Cardiac fibroblast (primary cell): ENCODE results near the gene CSH2.
A peak's percentile ranks its signal among the peaks of the same experiment; 100 is the strongest.

ENCODE experiments used
- DNase-seq, 2 donors: peaks; one replicate each; pipeline versions ENCODE4 v3.0.0 to v3.0.0-alpha.2; 2010; ENCODE audit warnings: low read depth in 2 of 2
- H3K4me3 ChIP-seq, 2 donors: replicated peaks in 1 of 2; 1 replicate in 1 of 2; 2 replicates in 1 of 2; pipeline ENCODE4 v1.5.1; 2011; ENCODE audit warnings: low read depth in 2 of 2, low read length in 2 of 2, mild to moderate bottlenecking in 2 of 2, moderate library complexity in 1 of 2
- TF ChIP-seq, protein P1 (sequence below): IDR thresholded peaks from one replicate; pipeline ENCODE4 v1.5.1; 2011; ENCODE audit warnings: low read depth, mild to moderate bottlenecking, low read length, inconsistent platforms

CSH2 gene

DNA sequence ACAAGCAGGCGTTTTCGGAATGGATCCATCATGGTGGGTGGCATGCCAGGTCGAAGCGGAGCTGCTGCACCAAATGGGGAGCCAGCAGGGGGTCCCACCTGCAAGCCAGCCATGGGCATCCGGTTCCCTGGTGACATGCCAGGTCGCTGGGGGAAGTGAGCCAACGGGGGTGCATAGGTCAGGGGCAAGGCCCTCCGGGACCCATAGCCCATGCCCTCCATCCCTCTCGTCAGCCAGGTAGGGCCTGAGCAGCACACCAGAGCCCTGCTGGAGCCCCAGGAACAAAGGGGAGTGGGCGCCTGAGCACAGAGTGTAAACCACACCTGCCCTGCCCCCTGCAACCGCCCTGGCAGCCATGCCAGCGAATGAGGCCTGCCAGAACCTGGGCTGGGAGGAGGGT, 36.0 kb downstream of the CSH2 start:
- H3K4me3 ChIP-seq = no peak overlapping the region
- DNase-seq = no peak
- TF ChIP-seq, protein P1, sequence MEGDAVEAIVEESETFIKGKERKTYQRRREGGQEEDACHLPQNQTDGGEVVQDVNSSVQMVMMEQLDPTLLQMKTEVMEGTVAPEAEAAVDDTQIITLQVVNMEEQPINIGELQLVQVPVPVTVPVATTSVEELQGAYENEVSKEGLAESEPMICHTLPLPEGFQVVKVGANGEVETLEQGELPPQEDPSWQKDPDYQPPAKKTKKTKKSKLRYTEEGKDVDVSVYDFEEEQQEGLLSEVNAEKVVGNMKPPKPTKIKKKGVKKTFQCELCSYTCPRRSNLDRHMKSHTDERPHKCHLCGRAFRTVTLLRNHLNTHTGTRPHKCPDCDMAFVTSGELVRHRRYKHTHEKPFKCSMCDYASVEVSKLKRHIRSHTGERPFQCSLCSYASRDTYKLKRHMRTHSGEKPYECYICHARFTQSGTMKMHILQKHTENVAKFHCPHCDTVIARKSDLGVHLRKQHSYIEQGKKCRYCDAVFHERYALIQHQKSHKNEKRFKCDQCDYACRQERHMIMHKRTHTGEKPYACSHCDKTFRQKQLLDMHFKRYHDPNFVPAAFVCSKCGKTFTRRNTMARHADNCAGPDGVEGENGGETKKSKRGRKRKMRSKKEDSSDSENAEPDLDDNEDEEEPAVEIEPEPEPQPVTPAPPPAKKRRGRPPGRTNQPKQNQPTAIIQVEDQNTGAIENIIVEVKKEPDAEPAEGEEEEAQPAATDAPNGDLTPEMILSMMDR = no peak

DNA sequence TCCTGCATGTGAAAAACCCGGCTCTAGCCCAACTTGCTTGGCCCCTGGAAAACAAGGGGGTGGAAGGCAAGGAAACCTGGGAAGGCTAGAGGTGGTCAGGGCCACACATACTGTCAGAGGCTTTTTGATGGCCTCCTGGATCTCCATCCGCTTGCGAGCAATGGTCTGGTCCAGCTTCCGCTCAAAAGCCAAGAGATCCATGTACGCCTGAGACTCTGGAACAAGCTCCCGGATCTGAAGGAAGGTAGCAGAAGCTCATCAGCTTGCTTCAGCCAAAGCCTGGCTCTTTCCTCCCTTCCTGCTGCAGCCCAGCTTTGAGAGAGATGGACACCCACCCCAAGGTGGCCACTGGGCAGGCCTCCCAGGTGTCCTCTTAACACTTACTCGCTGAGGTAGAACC, 36.7 kb downstream of the CSH2 start:
- no peak for DNase-seq
- no peak overlapping the region for H3K4me3 ChIP-seq
- TF ChIP-seq, protein P1 = no peak

DNA sequence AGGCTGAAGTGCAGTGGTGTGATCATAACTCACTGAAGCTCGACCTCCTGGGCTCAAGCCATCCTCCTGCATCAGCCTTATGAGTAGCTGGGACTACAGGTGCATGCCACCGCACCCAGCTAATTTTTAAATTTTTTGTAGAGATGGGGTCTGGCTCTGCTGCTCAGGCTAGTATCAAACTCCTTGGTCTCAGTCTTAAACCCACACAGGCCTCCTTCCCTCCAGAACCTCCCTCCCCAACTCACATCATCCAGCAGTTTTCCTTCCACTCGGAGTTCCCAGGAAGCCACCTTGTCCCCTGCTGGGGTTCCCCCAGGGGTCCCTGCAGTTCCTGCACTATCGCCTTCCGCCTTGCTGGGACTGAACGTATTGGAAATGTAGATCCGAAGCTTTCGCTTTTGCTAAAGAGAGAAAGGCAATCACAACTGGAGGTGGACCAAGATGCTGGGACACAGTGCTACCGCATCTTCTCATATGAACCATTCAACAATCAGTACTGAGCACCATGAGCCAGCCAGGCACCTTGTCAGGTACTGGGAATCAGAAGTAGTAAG, 38.2 kb downstream of the CSH2 start:
- DNase-seq = no peak
- H3K4me3 ChIP-seq = no peak overlapping the region
- TF ChIP-seq, protein P1 = no peak

DNA sequence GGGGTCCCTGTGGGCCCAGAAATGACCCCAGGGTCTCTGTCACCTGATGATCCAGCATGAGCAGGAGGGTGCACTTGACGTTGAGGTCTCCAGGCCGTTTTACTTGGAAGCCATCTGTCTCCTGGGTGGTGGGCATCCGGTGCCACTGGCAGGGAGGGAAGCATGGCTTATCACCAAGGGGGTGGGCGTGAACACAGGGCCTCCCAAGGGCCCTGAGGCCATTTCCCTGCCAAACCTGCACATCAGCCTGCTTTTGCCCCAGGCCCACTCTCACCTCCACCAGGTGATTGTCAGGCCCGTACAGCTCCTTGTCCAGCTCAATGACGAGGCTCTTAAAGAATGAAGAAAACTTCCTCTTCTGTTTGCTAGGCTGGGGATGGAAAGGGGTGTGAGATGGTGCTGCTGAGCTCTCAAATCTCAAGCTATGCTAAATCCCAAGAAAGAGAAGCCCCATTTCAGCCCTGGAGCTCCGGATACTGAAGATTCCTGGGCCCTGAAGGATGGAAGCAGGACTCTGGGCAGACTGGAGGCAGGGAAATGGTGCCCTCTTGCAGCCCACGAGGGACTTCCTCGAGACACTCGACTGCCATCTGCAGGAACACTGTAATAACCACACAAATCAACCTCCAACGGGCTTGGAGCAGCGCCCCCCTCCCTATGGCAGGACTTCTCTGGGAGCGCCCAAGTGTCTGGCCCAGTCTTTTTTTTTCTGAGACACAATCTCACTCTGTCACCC, 38.9 kb downstream of the CSH2 start:
- TF ChIP-seq, protein P1 = peak; percentile 71
- no peak overlapping the region for H3K4me3 ChIP-seq
- peak; percentile 78 to 84 for DNase-seq

DNA sequence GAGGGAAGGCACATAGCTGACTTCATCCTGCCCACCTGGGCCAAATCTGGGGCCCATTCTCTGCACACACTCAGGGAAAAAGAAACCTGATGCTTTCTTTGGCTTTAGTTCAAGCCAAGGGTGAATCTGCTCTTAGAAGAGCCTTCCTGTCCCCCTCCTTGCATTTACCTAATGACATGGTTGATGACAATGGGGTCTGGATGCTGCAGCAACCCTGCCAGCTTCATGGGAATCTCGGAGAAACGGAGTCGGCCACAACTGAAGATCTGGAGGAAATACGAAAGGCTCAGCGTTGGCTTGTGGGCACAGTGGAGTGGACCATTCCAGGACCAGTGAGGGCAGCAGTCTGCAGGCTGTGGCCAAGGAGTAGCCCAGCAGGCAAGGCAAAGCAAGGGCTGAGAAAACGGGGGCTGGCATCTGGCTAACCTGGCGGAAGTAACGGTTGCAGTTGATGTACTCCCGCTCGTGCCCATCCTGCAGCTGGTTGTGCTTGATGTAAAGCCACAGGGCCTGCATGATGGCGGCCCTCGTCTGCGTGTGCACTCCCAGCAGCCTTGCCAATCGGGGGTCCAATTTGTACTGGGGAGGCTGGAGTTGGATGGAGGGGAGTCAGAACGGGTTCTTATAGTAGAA, 39.6 kb downstream of the CSH2 start:
- TF ChIP-seq, protein P1 = no peak
- no peak for DNase-seq
- H3K4me3 ChIP-seq = no peak overlapping the region

DNA sequence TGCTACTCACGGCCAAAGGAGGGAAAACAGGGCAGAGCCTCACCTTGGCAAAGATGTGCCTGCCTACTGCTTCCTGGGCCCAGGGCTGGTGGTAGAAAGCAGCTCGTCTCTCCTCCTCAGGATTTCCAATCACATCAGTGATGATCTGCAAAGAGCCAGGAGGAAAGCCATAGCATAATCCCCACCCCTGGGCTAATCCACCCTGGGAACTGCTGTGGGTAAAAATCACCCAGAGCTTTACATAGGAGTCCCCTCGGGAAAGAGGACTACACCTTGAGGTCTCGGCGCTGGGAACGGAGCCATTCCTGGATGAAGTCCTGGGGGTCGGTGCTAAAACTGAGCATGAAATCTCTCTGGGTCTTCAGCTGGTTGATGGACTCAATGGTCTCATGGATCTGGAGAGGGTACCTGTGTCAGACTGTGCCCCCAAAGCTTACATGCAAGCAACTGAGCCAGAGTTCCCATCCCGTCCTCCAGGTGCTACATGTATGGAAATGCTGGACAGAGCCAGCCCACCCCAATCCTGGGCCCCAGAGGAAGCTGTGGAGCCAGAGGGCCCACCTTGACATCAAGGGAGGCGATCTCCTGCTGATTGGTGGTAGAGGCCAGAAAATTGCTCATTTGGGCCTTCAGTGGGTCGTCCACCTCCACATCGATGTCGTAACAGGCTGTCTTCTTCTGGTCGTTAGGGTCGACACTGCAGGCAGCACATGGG, 40.3 kb downstream of the CSH2 start:
- no peak for DNase-seq
- TF ChIP-seq, protein P1 = no peak
- no peak overlapping the region for H3K4me3 ChIP-seq
